IMR-90 (cell line): ENCODE measurements around the gene OR6K3. TPM values are rescaled to one million over a fixed set of nuclear protein-coding genes. Genes with fewer than 3 reads are reported as not detected.

Experiments used
- ATAC-seq: fragments of 200-7000 bp; cut with Tn5 transposase; 2 replicates; pipeline ENCODE4 v1.9.1; 2020; ENCODE audit warnings: low read depth, mild to moderate bottlenecking, moderate library complexity
- BruUV-seq: library from RNA; stranded (reverse); fragments of 400-500 nt; replicated peaks from 2 replicates; lab custom pipeline; 2021; lab: Mats Ljungman, UMichigan
- CTCF ChIA-PET: fragments of 300-600 bp; formaldehyde crosslinking; extraction: SDS; loops from one replicate; lab custom pipeline; 2021; ENCODE audit warnings: antibody characterized with exemption; lab: Yijun Ruan, JAX
- POLR2A ChIA-PET: fragments of 300-600 bp; sonication (Branson Sonifier 250); formaldehyde crosslinking; loops from one replicate; lab custom pipeline; 2022; ENCODE audit warnings: antibody characterized with exemption; ENCODE audit not compliant: unreplicated experiment; lab: Charles Lee
- DNase-seq: peaks from one replicate; pipeline ENCODE4 v3.0.0; 2013
- H2AFZ ChIP-seq: replicated peaks from 2 replicates; pipeline ENCODE3; 2013; ENCODE audit warnings: low read length, mild to moderate bottlenecking; ENCODE audit not compliant: poor library complexity
- H2AK5ac ChIP-seq: 2 replicates; pipeline ENCODE4 v1.6.1; 2013; ENCODE audit warnings: low read depth, low read length, inconsistent platforms
- H2AK9ac ChIP-seq: replicated peaks from 2 replicates; pipeline ENCODE3; 2013; ENCODE audit warnings: mild to moderate bottlenecking, low read depth, low read length, moderate library complexity; ENCODE audit not compliant: poor library complexity
- H2BK120ac ChIP-seq: 2 replicates; pipeline ENCODE4 v1.6.1; 2013; ENCODE audit warnings: low read depth, low read length, inconsistent platforms
- H2BK15ac ChIP-seq: 3 replicates; pipeline ENCODE4 v1.6.1; 2013; ENCODE audit warnings: low read depth, low read length, inconsistent platforms
- H2BK20ac ChIP-seq: 2 replicates; pipeline ENCODE4 v1.6.1; 2013; ENCODE audit warnings: low read depth, mild to moderate bottlenecking, inconsistent platforms, low read length, moderate library complexity
- H2BK5ac ChIP-seq: 2 replicates; pipeline ENCODE4 v1.6.1; 2013; ENCODE audit warnings: mild to moderate bottlenecking, low read depth, low read length, inconsistent platforms; ENCODE audit not compliant: poor library complexity, severe bottlenecking
- H3K14ac ChIP-seq: replicated peaks from 2 replicates; pipeline ENCODE4 v1.6.1; 2013; ENCODE audit warnings: low read depth, low read length, inconsistent platforms
- H3K18ac ChIP-seq: 2 replicates; pipeline ENCODE4 v1.6.1; 2013; ENCODE audit warnings: low read depth, low read length, control low read depth
- H3K23ac ChIP-seq: 2 replicates; pipeline ENCODE4 v1.6.1; 2013; ENCODE audit warnings: low read depth, low read length, inconsistent platforms
- H3K27ac ChIP-seq: 2 replicates; pipeline ENCODE4 v1.5.1; 2013; ENCODE audit warnings: mild to moderate bottlenecking, control low read depth, low read length; ENCODE audit not compliant: insufficient read depth
- H3K27me3 ChIP-seq: 2 replicates; pipeline ENCODE4 v1.6.1; 2013; ENCODE audit warnings: low read length; ENCODE audit not compliant: control insufficient read depth, insufficient read depth
- H3K36me3 ChIP-seq: 2 replicates; pipeline ENCODE4 v1.6.1; 2013; ENCODE audit warnings: low read length, mixed read lengths; ENCODE audit not compliant: control insufficient read depth, insufficient read depth
- H3K4ac ChIP-seq: 2 replicates; pipeline ENCODE4 v1.6.1; 2013; ENCODE audit warnings: low read depth, low read length, inconsistent platforms
- H3K4me1 ChIP-seq: 2 replicates; pipeline ENCODE4 v1.6.1; 2013; ENCODE audit warnings: low read length, mixed read lengths; ENCODE audit not compliant: control insufficient read depth, insufficient read depth
- H3K4me2 ChIP-seq: 2 replicates; pipeline ENCODE4 v1.6.1; 2013; ENCODE audit warnings: low read depth, mild to moderate bottlenecking, control low read depth, low read length, moderate library complexity
- H3K4me3 ChIP-seq: 2 replicates; pipeline ENCODE4 v1.5.1; 2013; ENCODE audit warnings: low read depth, mild to moderate bottlenecking, control low read depth, low read length, moderate library complexity; ENCODE audit not compliant: insufficient read depth
- H3K56ac ChIP-seq: 2 replicates; pipeline ENCODE4 v1.6.1; 2013; ENCODE audit warnings: low read length, inconsistent platforms; ENCODE audit not compliant: insufficient read depth; ENCODE audit errors: extremely low read depth
- H3K79me1 ChIP-seq, 2 experiments: 2 replicates each; pipeline ENCODE4 v1.6.1; 2013; ENCODE audit warnings: low read length in 2 of 2, inconsistent platforms in 1 of 2, low read depth in 1 of 2
- H3K9ac ChIP-seq: 2 replicates; pipeline ENCODE4 v1.6.1; 2013; ENCODE audit warnings: low read depth, low read length, control low read depth
- H3K9me1 ChIP-seq: 2 replicates; pipeline ENCODE4 v1.6.1; 2013; ENCODE audit warnings: low read length, inconsistent platforms; ENCODE audit not compliant: insufficient read depth
- H3K9me3 ChIP-seq: 2 replicates; pipeline ENCODE4 v1.6.1; 2013; ENCODE audit warnings: low read length; ENCODE audit not compliant: control insufficient read depth, insufficient read depth
- H4K20me1 ChIP-seq: 2 replicates; pipeline ENCODE4 v1.6.1; 2013; ENCODE audit warnings: low read length, inconsistent platforms; ENCODE audit not compliant: insufficient read depth
- H4K5ac ChIP-seq: 2 replicates; pipeline ENCODE4 v1.6.1; 2013; ENCODE audit warnings: mild to moderate bottlenecking, low read depth, low read length, control low read depth
- H4K8ac ChIP-seq, 2 experiments: 2 replicates each; pipeline ENCODE4 v1.6.1; 2013; ENCODE audit warnings: low read depth in 2 of 2, low read length in 2 of 2, control low read depth in 1 of 2, inconsistent platforms in 1 of 2
- H4K91ac ChIP-seq: 2 replicates; pipeline ENCODE4 v1.6.1; 2013; ENCODE audit warnings: low read depth, low read length, inconsistent platforms; ENCODE audit not compliant: insufficient read depth
- BHLHE40 ChIP-seq: fragments of 150-350 bp; IDR thresholded peaks from 2 replicates; pipeline ENCODE4 v1.6.1; 2016; ENCODE audit warnings: mild to moderate bottlenecking, low read depth, low read length
- CHD1 ChIP-seq: IDR thresholded peaks from 2 replicates; pipeline ENCODE4 v1.6.1; 2012; ENCODE audit warnings: low read depth, low read length, improper control_type of control experiment
- FOS ChIP-seq: fragments of 150-350 bp; IDR thresholded peaks from 2 replicates; pipeline ENCODE4 v1.6.1; 2016; ENCODE audit warnings: low read depth, low read length
- MAFK ChIP-seq: IDR thresholded peaks from 2 replicates; pipeline ENCODE4 v1.6.1; 2012; ENCODE audit warnings: low read depth, low read length, improper control_type of control experiment
- MAZ ChIP-seq: IDR thresholded peaks from 2 replicates; pipeline ENCODE4 v1.6.1; 2012; ENCODE audit warnings: low read depth, mild to moderate bottlenecking, low read length, improper control_type of control experiment, moderate library complexity, borderline replicate concordance
- MXI1 ChIP-seq: IDR thresholded peaks from 2 replicates; pipeline ENCODE4 v1.6.1; 2012; ENCODE audit warnings: low read depth, mild to moderate bottlenecking, low read length, moderate library complexity, borderline replicate concordance
- NFE2L2 ChIP-seq: fragments of 150-350 bp; IDR thresholded peaks from 2 replicates; pipeline ENCODE4 v1.6.1; 2016; ENCODE audit warnings: low read depth, mild to moderate bottlenecking, low read length
- POLR2A ChIP-seq: IDR thresholded peaks from 2 replicates; pipeline ENCODE4 v1.6.1; 2012; ENCODE audit warnings: mild to moderate bottlenecking, low read depth, low read length
- RAD21 ChIP-seq: IDR thresholded peaks from 2 replicates; pipeline ENCODE4 v1.6.1; 2012; ENCODE audit warnings: low read length, improper control_type of control experiment
- RCOR1 ChIP-seq: IDR thresholded peaks from 2 replicates; pipeline ENCODE4 v1.6.1; 2012; ENCODE audit warnings: mild to moderate bottlenecking, low read length, improper control_type of control experiment; ENCODE audit not compliant: insufficient replicate concordance
- RFX5 ChIP-seq: IDR thresholded peaks from 2 replicates; pipeline ENCODE4 v1.8.0; 2012; ENCODE audit warnings: low read depth, mild to moderate bottlenecking, low read length, moderate library complexity
- SMC3 ChIP-seq: fragments of 150-350 bp; IDR thresholded peaks from 2 replicates; pipeline ENCODE4 v1.6.1; 2016; ENCODE audit warnings: low read depth, mild to moderate bottlenecking, antibody characterized with exemption, low read length, moderate library complexity
- WGBS, 2 experiments: methylation state at CpG; one replicate each; pipeline versions ENCODE4 v1.1.5 to v1.1.7; 2013; ENCODE audit warnings: missing lambda C conversion rate in 2 of 2; ENCODE audit not compliant: insufficient read length in 1 of 2; ENCODE audit errors: extremely low coverage in 2 of 2; 5-methylcytosine and 5-hydroxymethylcytosine counted together
- dilution Hi-C: fragments of 300-500 bp; cut with HindIII; formaldehyde crosslinking; loops from one replicate; pipeline ENCODE4 v1.14.3; 2018; ENCODE audit warnings: low sequenced_read_pairs; ENCODE audit not compliant: unreplicated experiment
- in situ Hi-C: fragments of 300-500 bp; cut with MboI; formaldehyde crosslinking; loops from 3 replicates; pipeline ENCODE4 v1.14.3; 2019; ENCODE audit warnings: low sequenced_read_pairs, inconsistent platforms, mixed read lengths
- intact Hi-C: fragments of 100-400 bp; cut with micrococcal nuclease; formaldehyde crosslinking; loops from 2 replicates; pipeline ENCODE4 v1.10.0; 2022
- polyA plus RNA-seq, 3 experiments: library from polyadenylated mRNA; depleted of rRNA; stranded (reverse); fragments of >200 nt; gene quantifications; 2 replicates each; pipeline ENCODE4 v1.2.3, GENCODE V29; 2012; ENCODE audit warnings: low replicate concordance in 1 of 3
- total RNA-seq: library from RNA; depleted of rRNA; stranded (reverse); fragments of >200 nt; gene quantifications from 2 replicates; pipeline ENCODE4 v1.2.3, GENCODE V29; 2012
- TF ChIP-seq, protein P1 (sequence below): fragments of 150-350 bp; IDR thresholded peaks from 2 replicates; pipeline ENCODE4 v1.6.1; 2016; ENCODE audit warnings: low read depth, mild to moderate bottlenecking, low read length, moderate library complexity, borderline replicate concordance
- TF ChIP-seq, protein P2 (sequence below): conservative IDR thresholded peaks from 2 replicates; pipeline ENCODE4 v1.5.1; 2012; ENCODE audit warnings: mild to moderate bottlenecking, low read depth, low read length, improper control_type of control experiment

The OR6K3 gene
- total and polyA plus RNA-seq, 2 of the 4 experiments (the other 2 are of a cell fraction): not detected

DNA sequence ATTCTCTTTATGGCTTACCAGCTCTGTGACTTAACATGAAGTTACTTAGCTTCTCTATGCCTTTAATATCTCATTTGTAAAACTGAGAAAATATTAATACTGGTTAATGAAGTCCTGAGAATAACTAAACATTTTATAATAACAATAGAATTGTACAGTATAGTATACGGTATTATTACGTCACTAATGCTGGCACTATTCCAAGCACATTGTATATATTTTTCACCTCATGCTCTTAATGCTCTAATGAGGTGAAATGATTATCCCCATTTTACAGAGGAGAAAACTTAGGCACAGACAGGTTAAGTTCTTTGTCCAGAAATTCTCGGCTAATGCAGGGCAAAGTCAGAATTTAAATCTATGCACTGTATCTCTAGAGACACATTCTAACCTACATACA is 856 bp downstream of the OR6K3 start:
- TF ChIP-seq MXI1 (no peak), MAFK (no peak), CHD1 (no peak), RCOR1 (no peak), RAD21 (no peak), NFE2L2 (no peak), SMC3 (no peak), FOS (no peak), RFX5 (no peak), MAZ (no peak), POLR2A (no peak), BHLHE40 (no peak)
- TF ChIP-seq, protein P1, sequence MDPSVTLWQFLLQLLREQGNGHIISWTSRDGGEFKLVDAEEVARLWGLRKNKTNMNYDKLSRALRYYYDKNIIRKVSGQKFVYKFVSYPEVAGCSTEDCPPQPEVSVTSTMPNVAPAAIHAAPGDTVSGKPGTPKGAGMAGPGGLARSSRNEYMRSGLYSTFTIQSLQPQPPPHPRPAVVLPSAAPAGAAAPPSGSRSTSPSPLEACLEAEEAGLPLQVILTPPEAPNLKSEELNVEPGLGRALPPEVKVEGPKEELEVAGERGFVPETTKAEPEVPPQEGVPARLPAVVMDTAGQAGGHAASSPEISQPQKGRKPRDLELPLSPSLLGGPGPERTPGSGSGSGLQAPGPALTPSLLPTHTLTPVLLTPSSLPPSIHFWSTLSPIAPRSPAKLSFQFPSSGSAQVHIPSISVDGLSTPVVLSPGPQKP: no peak
- TF ChIP-seq, protein P2, sequence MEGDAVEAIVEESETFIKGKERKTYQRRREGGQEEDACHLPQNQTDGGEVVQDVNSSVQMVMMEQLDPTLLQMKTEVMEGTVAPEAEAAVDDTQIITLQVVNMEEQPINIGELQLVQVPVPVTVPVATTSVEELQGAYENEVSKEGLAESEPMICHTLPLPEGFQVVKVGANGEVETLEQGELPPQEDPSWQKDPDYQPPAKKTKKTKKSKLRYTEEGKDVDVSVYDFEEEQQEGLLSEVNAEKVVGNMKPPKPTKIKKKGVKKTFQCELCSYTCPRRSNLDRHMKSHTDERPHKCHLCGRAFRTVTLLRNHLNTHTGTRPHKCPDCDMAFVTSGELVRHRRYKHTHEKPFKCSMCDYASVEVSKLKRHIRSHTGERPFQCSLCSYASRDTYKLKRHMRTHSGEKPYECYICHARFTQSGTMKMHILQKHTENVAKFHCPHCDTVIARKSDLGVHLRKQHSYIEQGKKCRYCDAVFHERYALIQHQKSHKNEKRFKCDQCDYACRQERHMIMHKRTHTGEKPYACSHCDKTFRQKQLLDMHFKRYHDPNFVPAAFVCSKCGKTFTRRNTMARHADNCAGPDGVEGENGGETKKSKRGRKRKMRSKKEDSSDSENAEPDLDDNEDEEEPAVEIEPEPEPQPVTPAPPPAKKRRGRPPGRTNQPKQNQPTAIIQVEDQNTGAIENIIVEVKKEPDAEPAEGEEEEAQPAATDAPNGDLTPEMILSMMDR: no peak
- Histone ChIP-seq H2BK15ac (no peak overlapping the region), H3K18ac (no peak overlapping the region), H3K9me3 (no peaks in the 10 kb centered on the region), H3K79me1 (no peaks in the 10 kb centered on the region), H3K14ac (no peak overlapping the region), H3K4me3 (no peak overlapping the region), H2AFZ (no peak overlapping the region), H3K27me3 (no peaks in the 10 kb centered on the region), H4K20me1 (no peaks in the 10 kb centered on the region), H3K4ac (no peak overlapping the region), H2BK20ac (no peak overlapping the region), H2BK5ac (no peak overlapping the region), H2BK120ac (no peak overlapping the region), H2AK9ac (no peak overlapping the region), H3K23ac (no peak overlapping the region), H4K8ac (no peak overlapping the region), H3K4me2 (no peak overlapping the region), H3K9me1 (no peaks in the 10 kb centered on the region), H4K5ac (no peak overlapping the region), H3K56ac (no peak overlapping the region), H3K9ac (no peak overlapping the region), H4K91ac (no peak overlapping the region), H3K27ac (no peak overlapping the region), H3K36me3 (no peaks in the 10 kb centered on the region), H3K4me1 (no peaks in the 10 kb centered on the region), H2AK5ac (no peak overlapping the region)
- dilution Hi-C loops: no loop called here
- in situ Hi-C loops: no loop called here
- no CpG with 5 or more reads among the region's 3 CpGs for WGBS, 2 experiments
- POLR2A ChIA-PET: no interaction called here
- BruUV-seq: no TSS peak
- CTCF ChIA-PET: no interaction called here
- intact Hi-C loops: no loop called here
- ATAC-seq: no peak
- DNase-seq: no peak
